Measurements from ENCODE around the gene ZNF714. TPM values are rescaled to one million over a fixed set of nuclear protein-coding genes. Genes with fewer than 3 reads are reported as not detected.
"Not testable (repeated sequence)": the region's sequence is repeated elsewhere in the genome, so short reads cannot be mapped to it uniquely, and the experiment has no call there.

Gene ZNF714
- total RNA-seq, 2 experiments from 2014 or later: 20.4 to 23.7 TPM

DNA sequence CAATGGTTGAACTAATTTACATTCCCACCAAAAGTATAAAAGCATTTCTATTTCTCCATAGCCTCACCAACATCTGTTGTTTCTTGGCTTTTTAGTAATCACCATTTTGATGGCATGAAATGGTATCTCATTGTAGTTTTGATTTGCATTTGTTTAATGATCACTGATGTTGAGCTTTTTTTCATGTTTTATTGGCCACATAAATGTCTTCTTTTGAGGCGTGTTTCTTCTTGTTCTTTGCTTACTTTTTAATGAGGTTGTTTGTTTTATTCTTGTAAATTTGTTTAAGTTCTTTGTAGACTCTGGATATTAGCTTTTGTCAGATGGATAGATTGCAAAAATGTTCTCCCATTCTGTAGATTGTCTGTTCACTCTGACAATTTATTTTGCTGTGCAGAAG is 28.2 kb downstream of the ZNF714 start:
- Mint-ChIP-seq H3K4me3 (no peak overlapping the region), H3K9me3 (peaks cover 36% of the 10 kb centered on the region), H3K27me3 (no peaks in the 10 kb centered on the region), H3K36me3 (ENCODE audit: low read depth) (peaks cover 86% of the 10 kb centered on the region), H3K27ac (no peak overlapping the region), H3K4me1 (no peaks in the 10 kb centered on the region)
- no peak for DNase-seq
- POLR2A ChIA-PET: no interaction called here
- CTCF ChIA-PET: no interaction called here

DNA sequence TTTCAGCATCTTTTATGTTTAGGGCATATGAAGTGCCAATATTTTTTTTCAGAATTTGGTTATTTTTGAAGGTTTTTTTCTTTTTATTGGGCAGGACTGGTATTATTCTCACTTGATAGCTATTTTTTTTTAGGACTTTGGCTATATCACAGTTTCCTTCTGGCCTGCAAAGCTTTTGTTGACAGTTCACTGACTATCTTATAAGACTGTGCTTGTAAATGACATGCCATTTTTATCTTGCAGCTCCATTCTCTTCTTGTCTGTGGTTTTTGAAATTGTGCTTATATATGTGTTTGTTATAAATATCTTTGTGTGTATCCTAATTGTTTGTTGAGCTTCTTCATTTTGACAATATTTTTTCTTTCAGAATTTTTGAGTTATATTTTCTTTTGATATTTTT is 33.4 kb downstream of the ZNF714 start:
- Mint-ChIP-seq H3K27me3 (no peaks in the 10 kb centered on the region), H3K36me3 (ENCODE audit: low read depth) (peaks cover 85% of the 10 kb centered on the region), H3K4me1 (no peaks in the 10 kb centered on the region), H3K27ac (no peak overlapping the region), H3K9me3 (peaks cover 63% of the 10 kb centered on the region), H3K4me3 (no peak overlapping the region)
- ChIA-PET POLR2A (no interaction called here), CTCF (no interaction called here)
- DNase-seq: no peak

DNA sequence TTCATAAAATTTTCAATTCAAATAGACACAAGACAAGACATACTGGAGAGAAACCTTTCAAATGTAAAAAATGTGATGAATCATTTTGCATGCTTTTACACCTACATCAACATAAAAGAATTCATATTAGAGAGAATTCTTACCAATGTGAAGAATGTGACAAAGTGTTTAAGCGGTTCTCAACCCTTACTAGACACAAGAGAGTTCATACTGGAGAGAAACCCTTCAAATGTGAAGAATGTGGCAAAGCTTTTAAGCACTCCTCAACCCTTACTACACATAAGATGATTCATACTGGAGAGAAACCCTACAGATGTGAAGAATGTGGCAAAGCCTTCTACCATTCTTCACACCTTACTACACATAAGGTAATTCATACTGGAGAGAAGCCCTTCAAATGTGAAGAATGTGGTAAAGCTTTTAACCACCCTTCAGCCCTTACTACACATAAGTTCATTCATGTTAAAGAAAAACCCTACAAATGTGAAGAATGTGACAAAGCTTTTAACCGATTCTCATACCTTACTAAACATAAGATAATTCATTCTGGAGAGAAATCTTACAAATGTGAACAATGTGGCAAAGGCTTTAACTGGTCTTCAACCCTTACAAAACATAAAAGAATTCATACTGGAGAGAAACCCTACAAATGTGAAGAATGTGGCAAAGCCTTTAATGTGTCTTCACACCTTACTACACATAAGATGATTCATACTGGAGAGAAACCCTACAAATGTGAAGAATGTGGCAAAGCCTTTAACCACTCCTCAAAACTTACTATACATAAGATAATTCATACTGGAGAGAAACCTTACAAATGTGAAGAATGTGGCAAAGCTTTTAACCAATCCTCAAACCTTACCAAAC is 35.3 kb downstream of the ZNF714 start:
- Mint-ChIP-seq H3K36me3 (ENCODE audit: low read depth) (peaks cover 76% of the 10 kb centered on the region), H3K4me3 (no peak overlapping the region), H3K27me3 (no peaks in the 10 kb centered on the region), H3K4me1 (no peaks in the 10 kb centered on the region), H3K27ac (no peak overlapping the region), H3K9me3 (peaks cover 51% of the 10 kb centered on the region)
- DNase-seq: no peak
- POLR2A ChIA-PET: no interaction called here
- CTCF ChIA-PET: no interaction called here

DNA sequence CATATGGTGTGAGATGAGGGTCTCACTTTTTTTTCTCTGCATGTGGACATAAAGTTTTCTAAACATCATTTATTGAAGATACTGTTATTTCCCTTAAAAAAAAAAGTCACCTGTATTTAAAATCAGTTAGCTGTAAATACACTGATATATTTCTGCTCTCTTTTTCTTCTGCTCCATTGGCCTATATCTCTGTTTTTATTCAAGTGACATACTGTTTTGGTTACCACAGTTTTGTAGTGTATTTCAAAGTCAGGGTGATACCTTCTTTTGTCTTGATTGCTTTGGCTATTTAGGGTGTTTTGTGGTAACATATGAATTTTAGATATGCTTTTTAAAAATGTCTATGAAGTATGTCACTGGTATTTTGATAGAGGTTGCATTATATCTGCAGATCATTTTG is 44.1 kb downstream of the ZNF714 start:
- POLR2A ChIA-PET: no interaction called here
- peaks cover 15% of the 10 kb centered on the region for H3K9me3 Mint-ChIP-seq
- no peak overlapping the region for H3K27ac Mint-ChIP-seq
- H3K27me3 Mint-ChIP-seq: no peaks in the 10 kb centered on the region
- DNase-seq: no peak
- H3K4me1 Mint-ChIP-seq: no peaks in the 10 kb centered on the region
- H3K4me3 Mint-ChIP-seq: no peak overlapping the region
- CTCF ChIA-PET: no interaction called here
- peaks cover 17% of the 10 kb centered on the region for H3K36me3 Mint-ChIP-seq (ENCODE audit: low read depth)

DNA sequence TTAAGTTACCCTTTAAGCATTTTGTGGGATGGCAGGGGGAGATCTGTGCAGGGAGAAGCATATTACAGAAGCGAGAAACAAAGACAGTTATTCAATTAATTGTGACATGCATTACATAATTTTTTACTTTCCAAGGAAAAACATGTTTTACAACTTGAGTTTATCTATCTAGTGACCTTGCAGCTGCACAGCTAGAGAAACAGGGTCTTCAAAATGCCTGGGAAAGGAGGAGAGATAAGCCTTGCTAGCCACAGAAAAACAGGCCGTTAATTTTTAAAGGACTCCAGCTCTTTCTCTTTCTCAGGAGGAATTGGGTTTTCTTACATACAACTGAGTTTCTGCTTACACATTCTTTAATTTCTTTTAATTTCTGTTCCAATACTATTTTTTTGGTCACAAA is 45.0 kb downstream of the ZNF714 start:
- H3K9me3 Mint-ChIP-seq: peaks cover 15% of the 10 kb centered on the region
- no peak overlapping the region for H3K4me3 Mint-ChIP-seq
- H3K27me3 Mint-ChIP-seq: no peaks in the 10 kb centered on the region
- peaks cover 10% of the 10 kb centered on the region for H3K36me3 Mint-ChIP-seq (ENCODE audit: low read depth)
- POLR2A ChIA-PET: interaction anchor here (1.1 kb wide), 1 partner anchor 15 kb away, joined by 3 read pairs; the partner anchor contains the start of gene ZNF431
- no peak overlapping the region for H3K27ac Mint-ChIP-seq
- no peak for DNase-seq
- CTCF ChIA-PET: no interaction called here
- H3K4me1 Mint-ChIP-seq: no peaks in the 10 kb centered on the region

DNA sequence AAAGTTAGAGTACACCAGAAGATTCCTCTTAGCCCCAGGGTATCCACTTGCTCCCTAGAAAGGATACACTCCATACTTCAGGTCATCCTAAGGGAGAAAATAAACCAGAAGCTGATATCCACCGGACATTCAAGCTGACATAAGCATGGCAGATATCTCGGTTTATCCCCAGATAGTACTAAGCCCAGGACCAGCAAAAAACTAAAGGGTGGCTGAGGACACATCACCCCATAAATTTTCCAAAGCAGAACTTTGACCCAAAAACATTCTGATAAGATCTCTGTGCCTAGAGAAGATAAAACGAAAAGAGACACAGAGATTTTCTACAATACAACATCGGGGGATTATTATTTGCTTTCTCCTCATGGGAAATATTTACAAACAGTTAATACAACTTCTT is 45.9 kb downstream of the ZNF714 start:
- Mint-ChIP-seq H3K4me1 (no peaks in the 10 kb centered on the region), H3K4me3 (no peak overlapping the region), H3K27me3 (no peaks in the 10 kb centered on the region), H3K36me3 (ENCODE audit: low read depth) (peaks cover 2% of the 10 kb centered on the region), H3K9me3 (peaks cover 15% of the 10 kb centered on the region), H3K27ac (no peak overlapping the region)
- CTCF ChIA-PET: no interaction called here
- POLR2A ChIA-PET: interaction anchor here (1.1 kb wide), 1 partner anchor 14 kb away, joined by 3 read pairs; the partner anchor contains the start of gene ZNF431
- DNase-seq: no peak

DNA sequence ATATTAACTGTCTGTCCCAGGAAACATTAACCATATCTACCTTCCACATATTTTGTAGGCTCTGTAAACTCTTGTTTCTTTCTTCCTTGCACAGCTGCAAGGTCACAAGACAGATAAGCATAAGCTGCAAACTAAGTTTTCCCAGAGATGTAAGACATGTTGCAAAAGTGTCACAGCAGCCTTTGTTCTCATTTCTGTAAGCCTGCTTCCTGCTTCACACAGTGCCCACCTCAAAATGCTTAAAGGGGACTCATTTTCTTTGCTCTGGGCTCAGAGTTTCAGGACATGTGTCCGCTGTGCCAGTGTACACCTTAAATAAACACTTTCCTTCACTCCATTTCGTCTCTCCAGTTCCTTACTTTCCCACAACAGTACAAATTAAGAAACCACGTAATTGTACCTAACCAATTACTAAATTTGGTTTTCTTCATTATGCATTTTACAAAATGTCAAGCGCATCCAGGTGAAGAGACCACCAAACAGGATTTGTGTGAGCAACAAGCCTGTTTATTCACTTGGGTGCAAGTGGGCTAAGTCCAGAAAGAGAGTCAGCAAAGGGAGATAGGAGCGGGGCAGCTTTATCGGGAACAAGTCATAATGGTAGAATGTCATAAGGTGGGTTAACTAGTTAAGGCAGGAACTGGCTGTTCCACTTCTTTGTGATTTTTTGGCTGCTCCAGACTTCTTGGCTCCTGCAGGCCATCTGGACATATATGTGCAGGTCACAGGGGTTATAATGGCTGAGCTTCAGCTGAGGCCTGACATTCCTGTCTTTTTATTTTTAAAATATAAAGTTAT is 47.1 kb downstream of the ZNF714 start:
- Mint-ChIP-seq H3K9me3 (peaks cover 26% of the 10 kb centered on the region), H3K27ac (no peak overlapping the region), H3K4me3 (no peak overlapping the region), H3K36me3 (ENCODE audit: low read depth) (peaks cover 5% of the 10 kb centered on the region), H3K27me3 (peaks cover under 1% of the 10 kb centered on the region), H3K4me1 (peaks cover 3% of the 10 kb centered on the region)
- no peak for DNase-seq
- POLR2A ChIA-PET: no interaction called here
- CTCF ChIA-PET: no interaction called here

DNA sequence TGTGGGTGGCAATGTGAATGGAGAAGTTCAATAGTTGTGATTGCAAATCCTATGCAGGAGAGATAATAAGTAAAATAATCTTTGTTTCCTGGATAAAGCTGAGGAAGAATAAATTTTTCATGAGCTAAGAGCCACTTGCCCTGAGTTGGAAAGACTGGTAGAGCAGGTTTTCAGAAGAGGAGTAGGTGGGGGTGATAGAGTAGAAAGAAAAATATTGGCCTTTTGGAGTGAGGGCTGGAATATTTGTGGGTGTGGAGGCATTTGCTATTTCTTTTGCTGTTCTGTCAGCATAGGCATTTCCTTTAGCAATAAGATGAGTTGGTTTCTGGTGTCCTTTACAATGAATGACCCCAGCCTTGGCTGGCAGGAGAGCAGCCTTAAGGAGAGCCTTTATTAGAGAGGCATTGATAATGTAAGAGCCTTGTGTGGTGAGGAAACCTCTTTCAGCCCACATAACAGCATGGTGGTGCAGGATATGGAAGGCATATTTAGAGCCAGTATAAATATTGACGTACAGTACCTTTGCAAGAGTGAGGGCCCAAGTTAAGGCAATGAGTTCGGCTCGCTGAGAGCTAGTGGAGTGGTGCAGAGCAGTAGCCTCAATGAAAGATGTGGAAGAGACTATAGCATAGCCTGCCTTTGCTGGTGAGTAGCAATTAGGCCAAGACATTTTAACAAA is 48.2 kb downstream of the ZNF714 start:
- ChIA-PET POLR2A (no interaction called here), CTCF (no interaction called here)
- no peak for DNase-seq
- Mint-ChIP-seq H3K27me3 (peaks cover 4% of the 10 kb centered on the region), H3K4me3 (no peak overlapping the region), H3K36me3 (ENCODE audit: low read depth) (peaks cover 8% of the 10 kb centered on the region), H3K9me3 (peaks cover 26% of the 10 kb centered on the region), H3K27ac (no peak overlapping the region), H3K4me1 (peaks cover 9% of the 10 kb centered on the region)

DNA sequence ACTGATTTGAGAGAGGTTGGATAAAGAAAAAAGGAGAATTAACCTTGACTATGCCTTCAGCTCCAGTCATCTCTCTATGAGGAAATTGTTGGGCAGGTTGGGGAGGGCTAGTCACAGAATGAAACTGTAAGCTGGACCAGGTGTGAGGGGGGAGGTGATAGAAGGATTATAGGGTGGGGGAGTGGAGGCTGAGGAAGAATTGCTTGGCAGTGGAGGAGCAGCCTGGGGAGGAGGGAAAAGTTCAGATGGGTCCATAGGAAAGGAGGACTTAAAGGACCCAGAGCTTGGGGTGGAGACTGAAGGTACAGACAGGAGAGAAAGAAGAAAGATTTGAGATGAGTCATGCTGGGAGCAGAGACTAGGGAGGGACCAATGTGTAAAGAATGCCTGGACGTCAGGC is 51.6 kb downstream of the ZNF714 start:
- Mint-ChIP-seq H3K36me3 (ENCODE audit: low read depth) (peaks cover 5% of the 10 kb centered on the region), H3K4me3 (no peak overlapping the region), H3K27me3 (peaks cover 4% of the 10 kb centered on the region), H3K27ac (no peak overlapping the region), H3K4me1 (peaks cover 9% of the 10 kb centered on the region), H3K9me3 (peaks cover 21% of the 10 kb centered on the region)
- no peak for DNase-seq
- ChIA-PET POLR2A (no interaction called here), CTCF (no interaction called here)

DNA sequence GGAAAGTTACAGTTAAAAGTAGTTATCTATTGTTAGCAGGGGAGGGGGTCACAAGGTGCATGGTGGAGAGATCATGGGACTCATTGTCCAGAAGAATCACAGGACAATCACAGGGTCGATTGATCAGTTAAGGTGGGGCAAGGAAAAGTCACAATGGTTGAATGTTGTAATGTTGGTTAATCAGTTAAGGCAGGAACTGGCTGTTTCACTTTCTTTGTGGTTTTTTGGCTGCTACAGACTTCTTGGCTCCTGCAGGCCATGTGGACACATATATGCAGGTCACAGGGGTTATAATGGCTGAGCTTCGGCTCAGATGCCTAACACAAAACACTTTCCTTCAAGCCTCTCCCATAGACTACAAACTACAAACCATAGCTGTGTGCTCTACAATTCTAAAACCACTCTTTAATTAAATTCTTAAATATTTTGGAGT is 52.9 kb downstream of the ZNF714 start:
- H3K27ac Mint-ChIP-seq: no peak overlapping the region
- peaks cover 9% of the 10 kb centered on the region for H3K4me1 Mint-ChIP-seq
- peaks cover 4% of the 10 kb centered on the region for H3K27me3 Mint-ChIP-seq
- ChIA-PET POLR2A (no interaction called here), CTCF (no interaction called here)
- H3K36me3 Mint-ChIP-seq (ENCODE audit: low read depth): peaks cover 5% of the 10 kb centered on the region
- no peak for DNase-seq
- no peak overlapping the region for H3K4me3 Mint-ChIP-seq
- H3K9me3 Mint-ChIP-seq: peaks cover 20% of the 10 kb centered on the region

DNA sequence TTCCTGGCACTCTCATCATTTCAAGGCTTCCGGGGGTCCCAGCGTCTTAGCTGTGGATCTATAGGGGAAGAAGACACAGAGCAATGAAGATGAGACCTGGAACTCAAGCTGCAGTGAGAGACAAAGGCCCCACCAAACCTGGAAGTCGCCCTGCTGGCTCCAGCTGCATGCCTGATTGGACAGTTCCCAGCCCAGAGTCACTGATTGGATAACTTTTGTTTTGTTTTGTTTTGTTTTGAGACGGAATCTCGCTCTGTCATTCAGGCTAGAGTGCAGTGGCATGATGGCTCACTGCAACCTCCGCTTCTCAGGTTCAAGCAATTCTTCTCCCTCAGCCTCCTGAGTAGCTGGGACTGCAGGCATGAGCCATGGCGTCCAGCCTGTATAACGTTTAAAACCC is 53.4 kb downstream of the ZNF714 start:
- Mint-ChIP-seq H3K27ac (no peak overlapping the region), H3K27me3 (peaks cover 4% of the 10 kb centered on the region), H3K4me1 (peaks cover 9% of the 10 kb centered on the region), H3K9me3 (peaks cover 21% of the 10 kb centered on the region), H3K36me3 (ENCODE audit: low read depth) (peaks cover 5% of the 10 kb centered on the region), H3K4me3 (no peak overlapping the region)
- ChIA-PET CTCF (no interaction called here), POLR2A (no interaction called here)
- DNase-seq: no peak

DNA sequence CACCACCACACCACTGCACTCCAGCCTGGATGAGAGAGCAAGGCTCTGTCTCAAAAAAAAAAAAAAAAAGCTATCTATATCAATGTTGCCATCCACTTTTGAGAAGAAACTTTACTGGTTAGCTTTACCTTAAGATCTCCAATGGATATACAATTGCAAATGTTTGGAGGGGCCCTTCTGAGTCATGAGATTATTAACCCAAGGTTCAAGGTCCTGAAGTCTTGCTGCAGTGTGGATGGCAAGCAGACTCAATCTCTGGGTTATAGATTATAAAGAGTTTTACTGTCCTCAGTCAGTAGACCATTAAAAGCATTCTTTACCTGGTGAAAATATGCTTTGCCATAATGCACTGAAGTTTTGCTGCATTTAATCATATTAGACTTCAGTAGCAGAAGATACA is 56.1 kb downstream of the ZNF714 start:
- ChIA-PET CTCF (no interaction called here), POLR2A (no interaction called here)
- H3K9me3 Mint-ChIP-seq: peaks cover 23% of the 10 kb centered on the region
- peaks cover 19% of the 10 kb centered on the region for H3K36me3 Mint-ChIP-seq (ENCODE audit: low read depth)
- H3K4me3 Mint-ChIP-seq: no peak overlapping the region
- DNase-seq: no peak
- peaks cover 20% of the 10 kb centered on the region for H3K4me1 Mint-ChIP-seq
- peaks cover 4% of the 10 kb centered on the region for H3K27me3 Mint-ChIP-seq
- H3K27ac Mint-ChIP-seq: no peak overlapping the region

DNA sequence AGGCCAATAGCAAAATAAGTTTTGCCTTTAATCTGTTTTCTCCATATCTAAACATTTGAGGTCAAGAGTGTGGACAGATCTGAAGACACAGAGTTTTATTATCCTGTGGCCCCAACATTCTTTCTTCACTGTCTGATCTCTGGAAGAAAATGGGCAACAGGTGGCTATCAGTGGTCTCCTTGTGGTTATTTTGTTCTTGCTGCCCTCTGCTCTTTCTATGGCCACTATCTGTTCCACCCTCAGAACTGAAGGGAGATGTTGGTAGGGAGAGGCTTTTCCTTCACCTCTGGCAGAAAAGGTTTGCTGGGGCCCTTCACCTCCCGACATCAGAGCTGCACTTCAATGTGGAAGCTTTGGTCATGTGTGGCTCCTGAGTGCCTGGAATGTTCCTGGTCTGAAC is 59.0 kb downstream of the ZNF714 start:
- POLR2A ChIA-PET: interaction anchor here (0.6 to 3.1 kb wide), 15 partner anchors 16 to 903 kb away, joined by 3 to 31 read pairs (median 13); partner anchors contain the start of genes ZNF100, ZNF43, ZNF430 and ZNF626
- H3K27ac Mint-ChIP-seq, CTCF ChIA-PET, H3K27me3 Mint-ChIP-seq, H3K4me3 Mint-ChIP-seq, DNase-seq: not testable (repeated sequence)
- Mint-ChIP-seq H3K4me1 (peaks cover 22% of the 10 kb centered on the region), H3K9me3 (peaks cover 22% of the 10 kb centered on the region), H3K36me3 (ENCODE audit: low read depth) (peaks cover 42% of the 10 kb centered on the region)
